Measurements from ENCODE around the gene ANKAR. TPM values are rescaled to one million over a fixed set of nuclear protein-coding genes. Genes with fewer than 3 reads are reported as not detected.

The ANKAR gene
- total RNA-seq, 1 experiment from 2014 or later = 3.5 TPM

- ChIA-PET CTCF (interaction anchor here (0.6 kb wide), 1 partner anchor 852 kb away, joined by 4 read pairs; no protein-coding TSS in a partner anchor), POLR2A (ENCODE audit: low non-redundant PET) (interaction anchor here (0.5 kb wide), 1 partner anchor 37 kb away, joined by 5 read pairs; no protein-coding TSS in a partner anchor)
- no peak for TF ChIP-seq EZH2 (IDR thresholded peaks at IDR 0.05; ENCODE audit: borderline replicate concordance, low read depth, low read length, poor library complexity, severe bottlenecking)
- no peak for TF ChIP-seq CTCF (conservative IDR thresholded peaks at IDR 0.05; ENCODE audit: low read depth, low read length)
- H3K4me1 ChIP-seq (ENCODE audit: insufficient read depth, low read length, poor library complexity, severe bottlenecking) = peaks cover 9% of the 10 kb centered on the region
- intact Hi-C loops (cut with micrococcal nuclease; ENCODE audit: unreplicated experiment) = loop anchor here (5.0 kb wide), 2 partner anchors 103 to 408 kb away; partner anchors contain the start of gene OSGEPL1
- H3K9me3 ChIP-seq (ENCODE audit: low read depth, low read length, poor library complexity, severe bottlenecking) = no peaks in the 10 kb centered on the region
- no peaks in the 10 kb centered on the region for H3K27me3 ChIP-seq (replicated peaks; ENCODE audit: insufficient read depth, low read depth, low read length, poor library complexity)
- H3K4me3 ChIP-seq (ENCODE audit: low read depth, low read length, poor library complexity, severe bottlenecking) = no peak overlapping the region
- no peak overlapping the region for H3K27ac ChIP-seq (ENCODE audit: low read depth, low read length, poor library complexity, severe bottlenecking)
- no peak for DNase-seq (ENCODE audit: low spot score)
- no TSS peak for BruUV-seq (replicated peaks)
- H3K36me3 ChIP-seq (ENCODE audit: insufficient read depth, low read length, poor library complexity, severe bottlenecking) = no peaks in the 10 kb centered on the region
These were observed 14.7 kb upstream of the ANKAR start for GRCh38 chr2:189659734-189660133.

- no TSS peak for BruUV-seq (replicated peaks)
These were observed 13.7 kb upstream of the ANKAR start for GRCh38 chr2:189660803-189661147.

GRCh38 chr2:189661148-189661956, 13.1 kb upstream of the ANKAR start, which contains the start of gene ASNSD1:
ASNSD1 (plus strand) TSS chr2:189661459; CDS start chr2:189666133, 4,674 bp downstream.
- Histone ChIP-seq H3K4me3 (ENCODE audit: low read depth, low read length, poor library complexity, severe bottlenecking) (peak within 1 kb of the TSS; percentile 80), H3K27me3 (replicated peaks; ENCODE audit: insufficient read depth, low read depth, low read length, poor library complexity) (no peaks in the 10 kb centered on the region), H3K36me3 (ENCODE audit: insufficient read depth, low read length, poor library complexity, severe bottlenecking) (peaks cover 8% of the 10 kb centered on the region), H3K27ac (ENCODE audit: low read depth, low read length, poor library complexity, severe bottlenecking) (peak within 1 kb of the TSS; percentile 84), H3K9me3 (ENCODE audit: low read depth, low read length, poor library complexity, severe bottlenecking) (no peaks in the 10 kb centered on the region), H3K4me1 (ENCODE audit: insufficient read depth, low read length, poor library complexity, severe bottlenecking) (peaks cover 9% of the 10 kb centered on the region)
- TF ChIP-seq EZH2 (IDR thresholded peaks at IDR 0.05; ENCODE audit: borderline replicate concordance, low read depth, low read length, poor library complexity, severe bottlenecking) = no peak
- peak; percentile 98 for TF ChIP-seq CTCF (conservative IDR thresholded peaks at IDR 0.05; ENCODE audit: low read depth, low read length)
- BruUV-seq (replicated peaks) = TSS peak; percentile 68
- DNase-seq (ENCODE audit: low spot score) = peak; percentile 99
- ChIA-PET POLR2A (ENCODE audit: low non-redundant PET) (no interaction called here), CTCF (interaction anchor here (0.8 to 1.3 kb wide), 4 partner anchors 38 to 101 kb away, joined by 3 to 6 read pairs (median 4); partner anchors contain the start of gene OSGEPL1)
- intact Hi-C loops (cut with micrococcal nuclease; ENCODE audit: unreplicated experiment) = loop anchor here (1.0 to 5.0 kb wide), 3 partner anchors 37 to 406 kb away; partner anchors contain the start of gene OSGEPL1

More at GRCh38 chr2:189660803-189661147, 13.7 kb upstream of the ANKAR start:
- H3K4me1 ChIP-seq (ENCODE audit: insufficient read depth, low read length, poor library complexity, severe bottlenecking) = peaks cover 9% of the 10 kb centered on the region
- no peaks in the 10 kb centered on the region for H3K9me3 ChIP-seq (ENCODE audit: low read depth, low read length, poor library complexity, severe bottlenecking)
- no peaks in the 10 kb centered on the region for H3K27me3 ChIP-seq (replicated peaks; ENCODE audit: insufficient read depth, low read depth, low read length, poor library complexity)
- CTCF ChIA-PET = interaction anchor here (0.8 to 1.3 kb wide), 4 partner anchors 37 to 102 kb away, joined by 3 to 6 read pairs (median 4); partner anchors contain the start of gene OSGEPL1
- no peak for TF ChIP-seq EZH2 (IDR thresholded peaks at IDR 0.05; ENCODE audit: borderline replicate concordance, low read depth, low read length, poor library complexity, severe bottlenecking)
- no peak for TF ChIP-seq CTCF (conservative IDR thresholded peaks at IDR 0.05; ENCODE audit: low read depth, low read length)
- intact Hi-C loops (cut with micrococcal nuclease; ENCODE audit: unreplicated experiment) = loop anchor here (1.0 to 5.0 kb wide), 3 partner anchors 38 to 407 kb away; partner anchors contain the start of gene OSGEPL1
- H3K27ac ChIP-seq (ENCODE audit: low read depth, low read length, poor library complexity, severe bottlenecking) = no peak overlapping the region
- H3K36me3 ChIP-seq (ENCODE audit: insufficient read depth, low read length, poor library complexity, severe bottlenecking) = peaks cover 2% of the 10 kb centered on the region
- H3K4me3 ChIP-seq (ENCODE audit: low read depth, low read length, poor library complexity, severe bottlenecking) = peak overlapping the region; percentile 80
- POLR2A ChIA-PET (ENCODE audit: low non-redundant PET) = no interaction called here
- DNase-seq (ENCODE audit: low spot score) = no peak
